ENCODE measurements around the gene PPFIBP1.

PPFIBP1 gene

DNA sequence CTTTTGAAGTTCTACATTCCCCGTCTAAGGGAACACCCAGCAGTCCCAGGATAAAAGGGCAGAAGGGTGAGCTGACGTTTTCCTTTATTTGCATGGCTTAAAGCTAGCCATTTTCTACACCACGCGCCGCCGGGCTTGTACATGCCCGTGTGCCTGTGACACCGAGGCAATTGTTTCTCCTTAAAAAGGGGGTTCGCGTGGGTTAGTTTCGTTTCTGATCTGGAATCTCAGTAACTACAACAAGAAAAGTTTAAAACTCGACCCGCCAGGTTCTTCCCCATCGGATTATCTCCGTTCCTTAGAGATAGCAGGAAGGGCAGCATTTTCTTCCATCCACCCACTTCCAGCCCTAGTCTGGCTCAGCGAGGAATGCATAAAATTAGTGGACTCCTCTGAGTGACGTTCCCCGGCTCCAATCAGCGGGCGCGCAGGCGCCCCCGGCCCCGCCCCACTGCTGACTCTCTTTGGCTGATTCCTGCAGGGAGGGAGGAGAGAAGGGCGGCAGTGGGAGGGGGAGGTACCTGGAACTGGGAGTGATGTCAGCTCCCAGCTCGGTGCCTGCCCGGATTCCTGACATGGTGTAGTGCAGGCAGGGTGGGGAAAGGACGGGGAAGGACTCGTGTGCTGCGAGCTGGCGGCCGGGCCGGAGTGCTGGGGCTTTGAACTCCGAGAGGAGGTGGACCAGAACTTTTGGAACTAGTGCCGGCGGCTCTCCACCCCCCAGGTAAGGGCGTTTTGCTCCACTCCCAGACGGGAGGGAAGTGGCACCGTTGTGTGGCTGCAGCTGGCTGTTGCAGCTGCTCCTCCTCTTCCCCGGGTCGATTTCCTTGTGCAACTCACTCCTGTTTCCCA is at the start of gene PPFIBP1:
PPFIBP1 (plus strand) TSS at position 565 of the 852 bp plus-strand sequence. CDS start 109,191 bp downstream, outside the sequence.
- peak; percentile 74 for DNase-seq

GRCh38 chr12:27474344-27474743 is 49.7 kb upstream of the PPFIBP1 start:
- DNase-seq = no peak

DNA sequence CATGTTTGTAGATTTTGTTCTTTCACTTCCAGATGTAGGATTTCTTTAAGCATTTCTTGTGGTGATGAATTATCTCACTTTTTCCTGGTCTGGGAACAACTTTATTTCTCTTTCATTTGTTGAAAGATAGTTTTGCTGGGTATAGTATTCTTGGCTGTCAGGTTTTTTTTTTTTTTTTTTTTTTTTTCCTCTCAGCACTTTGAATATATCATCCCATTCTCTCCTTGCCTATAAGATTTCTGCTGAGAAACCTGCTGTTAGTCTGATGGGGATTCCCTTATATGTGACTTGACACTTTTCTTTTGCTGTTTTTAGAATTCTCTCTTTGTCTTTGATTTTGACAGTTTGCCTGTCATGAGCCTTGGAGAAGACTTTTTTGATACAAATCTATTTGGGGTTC is 47.0 kb upstream of the PPFIBP1 start:
- no peak for DNase-seq

- DNase-seq = no peak
Measured at GRCh38 chr12:27478949-27479348, 45.1 kb upstream of the PPFIBP1 start.

GRCh38 chr12:27480016-27480415 is 44.0 kb upstream of the PPFIBP1 start:
- DNase-seq = no peak

- DNase-seq = no peak
Measured at GRCh38 chr12:27486961-27487360, 37.0 kb upstream of the PPFIBP1 start.

- DNase-seq = no peak
Measured at GRCh38 chr12:27488479-27488878, 35.5 kb upstream of the PPFIBP1 start.

DNA sequence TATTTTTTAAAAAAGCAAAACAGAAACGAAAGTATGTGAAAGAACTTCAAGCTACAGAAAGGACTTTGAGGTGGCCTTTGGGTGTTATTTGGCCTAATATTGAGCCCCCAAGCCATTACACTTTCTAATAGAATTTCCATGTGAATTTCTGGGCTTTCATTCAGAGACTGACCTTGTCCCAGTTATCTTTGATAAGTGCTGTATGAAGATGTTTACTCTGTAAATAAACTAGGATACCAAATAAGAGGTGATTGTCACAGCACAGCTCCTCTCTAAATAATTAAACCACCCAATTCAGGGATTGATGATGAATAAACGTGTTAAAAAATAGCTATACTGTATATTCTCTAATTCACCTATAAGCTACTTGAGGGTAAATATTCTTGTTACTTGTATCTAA is 32.8 kb upstream of the PPFIBP1 start:
- DNase-seq = no peak

- DNase-seq = no peak
Measured at GRCh38 chr12:27493260-27493940, 30.6 kb upstream of the PPFIBP1 start.

DNA sequence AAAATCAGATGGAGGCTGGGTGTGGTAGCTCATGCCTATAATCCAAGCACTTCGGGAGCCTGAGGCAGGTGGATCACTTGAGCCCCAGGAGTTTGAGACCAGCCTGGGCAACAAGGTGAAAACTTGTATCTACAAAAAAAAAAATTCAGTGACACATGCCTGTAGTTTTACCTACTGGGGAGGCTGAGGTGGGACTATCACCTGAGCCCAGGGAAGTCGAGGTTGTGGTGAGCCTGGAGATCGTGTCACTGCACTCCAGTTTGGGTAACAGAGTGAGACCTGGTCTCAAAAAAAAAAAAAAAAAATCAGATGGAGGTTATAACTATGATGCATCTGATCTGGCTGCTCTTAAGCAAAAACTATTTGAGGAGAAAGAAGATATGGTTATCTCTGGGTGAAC is 26.6 kb upstream of the PPFIBP1 start:
- DNase-seq = no peak

GRCh38 chr12:27498149-27498548 is 25.9 kb upstream of the PPFIBP1 start:
- no peak for DNase-seq

- DNase-seq = no peak
Measured at GRCh38 chr12:27498761-27499160, 25.2 kb upstream of the PPFIBP1 start.

DNA sequence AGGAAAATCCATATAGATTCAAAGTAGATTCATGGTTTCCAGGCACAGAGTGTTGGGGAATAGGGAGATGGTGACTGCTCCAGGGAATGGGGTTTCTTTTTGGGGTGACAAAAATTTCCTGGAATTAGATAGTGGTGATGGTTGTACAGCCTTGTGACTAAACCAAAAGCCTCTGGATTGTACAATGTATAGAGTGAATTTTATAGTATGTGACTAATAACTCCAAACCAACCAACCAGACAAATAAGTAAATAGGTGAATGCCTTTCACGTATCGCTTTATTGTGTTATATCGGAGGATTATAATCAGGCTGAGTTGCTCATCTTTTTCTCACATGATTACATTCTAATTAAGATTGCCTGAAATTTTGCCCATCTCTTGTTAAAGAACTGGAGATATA is 24.6 kb upstream of the PPFIBP1 start:
- DNase-seq = no peak

- no peak for DNase-seq
Measured at GRCh38 chr12:27500546-27500945, 23.5 kb upstream of the PPFIBP1 start.

DNA sequence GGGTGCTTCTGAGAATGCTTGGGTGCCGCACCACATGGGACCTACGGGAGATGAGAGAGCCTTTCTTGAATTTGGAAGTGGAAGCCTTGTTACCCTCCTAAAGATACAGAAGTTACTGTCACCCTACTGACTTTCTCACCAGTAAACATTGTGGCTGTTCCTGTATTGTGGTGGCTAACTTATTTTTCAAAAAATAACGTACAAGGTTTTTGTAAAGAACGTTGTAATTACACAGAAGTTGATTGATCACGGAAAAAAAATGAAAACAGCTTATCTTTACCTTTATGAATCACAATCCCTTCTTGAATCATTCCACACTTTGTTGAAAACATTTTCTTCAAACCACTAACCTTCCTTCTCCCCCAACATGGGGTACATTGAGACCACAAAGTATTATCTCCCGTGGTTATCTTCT is 22.0 kb upstream of the PPFIBP1 start:
- no peak for DNase-seq

- no peak for DNase-seq
Measured at GRCh38 chr12:27504507-27504906, 19.5 kb upstream of the PPFIBP1 start.

- no peak for DNase-seq
Measured at GRCh38 chr12:27505109-27505508, 18.9 kb upstream of the PPFIBP1 start.

DNA sequence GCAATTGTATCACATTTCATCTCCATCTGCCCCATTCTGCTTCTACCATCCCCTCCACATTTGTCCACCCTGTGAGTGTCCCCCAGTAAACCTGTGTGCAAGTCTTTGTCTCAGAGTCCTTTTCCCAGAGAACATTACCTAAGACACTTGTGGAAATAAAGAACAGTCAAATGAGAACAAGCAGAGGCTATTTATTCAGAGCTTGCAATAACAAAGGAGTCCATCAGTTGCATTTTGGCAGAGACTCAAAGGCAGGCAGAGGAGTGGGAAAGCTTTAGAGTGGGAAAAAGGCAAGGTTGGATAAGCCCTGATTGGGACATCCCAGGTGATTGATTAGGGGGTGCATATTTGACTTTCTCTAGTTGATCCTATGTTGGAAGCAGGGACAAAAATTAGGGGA is 18.2 kb upstream of the PPFIBP1 start:
- no peak for DNase-seq

GRCh38 chr12:27506645-27507189 is 17.3 kb upstream of the PPFIBP1 start:
- no peak for DNase-seq

DNA sequence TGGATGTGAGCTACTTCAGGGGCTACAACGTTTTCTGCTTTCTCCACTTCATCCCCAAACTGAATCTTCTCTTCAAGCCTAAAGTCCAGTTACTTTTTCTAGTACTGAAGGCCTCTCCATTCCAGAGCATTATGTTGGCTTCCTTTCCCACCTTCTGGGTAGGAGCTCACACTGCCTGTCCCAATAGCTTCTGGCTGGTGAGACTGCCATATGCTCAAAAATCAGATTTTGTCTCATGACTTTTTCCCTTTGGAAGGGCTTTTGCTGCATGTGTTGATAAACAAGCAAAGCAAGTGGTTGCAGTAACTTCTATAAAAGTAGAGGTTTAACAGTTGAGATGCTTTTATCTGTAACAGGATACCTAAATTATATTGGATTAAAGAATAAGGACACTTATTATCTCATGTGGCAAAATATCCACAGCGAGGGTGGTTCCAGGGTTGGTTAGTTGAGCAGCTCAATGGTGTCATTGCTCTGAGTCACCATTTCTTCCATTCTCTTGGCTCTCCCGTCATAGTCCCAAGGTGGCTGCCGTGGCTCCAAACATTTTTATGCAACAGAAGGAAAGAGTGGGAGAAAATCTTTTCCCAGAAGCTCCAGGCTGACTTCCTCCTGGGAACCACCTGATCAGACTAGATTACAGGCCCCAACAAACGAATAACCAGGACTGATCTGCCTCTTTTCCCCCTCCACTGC is 15.1 kb upstream of the PPFIBP1 start:
- no peak for DNase-seq

GRCh38 chr12:27511031-27511722 is 12.8 kb upstream of the PPFIBP1 start:
- DNase-seq = no peak

DNA sequence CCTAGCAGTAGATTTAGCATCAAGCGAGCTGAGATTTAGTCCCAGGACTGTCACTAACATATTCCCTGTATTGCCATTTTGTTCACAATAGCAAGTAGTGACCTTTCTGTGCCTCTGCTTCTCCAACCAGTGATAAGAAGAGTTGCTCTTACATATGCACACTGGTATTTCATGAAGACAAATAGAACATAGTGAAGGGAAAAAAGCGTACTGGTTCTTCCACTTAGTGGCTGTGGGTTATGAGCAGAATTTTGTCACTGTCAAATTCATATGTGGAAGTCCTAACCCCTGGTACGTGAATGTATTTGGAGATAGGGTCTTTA is 12.3 kb upstream of the PPFIBP1 start:
- DNase-seq = no peak

Data from KG1 (cell line).